HCT116 (cell line): ENCODE results near the gene DEF6. TPM values are rescaled to one million over a fixed set of nuclear protein-coding genes. Genes with fewer than 3 reads are reported as not detected.

Experiments
- ATAC-seq: fragments of 200-7000 bp; cut with Tn5 transposase; 2 replicates; pipeline ENCODE4 v1.9.1; 2020; ENCODE audit warnings: mild to moderate bottlenecking, moderate library complexity
- BruUV-seq: library from RNA; stranded (reverse); fragments of 400-500 nt; replicated peaks from 2 replicates; lab custom pipeline; 2021; lab: Mats Ljungman, UMichigan
- CTCF ChIA-PET: fragments of 300-600 bp; sonication (Branson Sonifier 250); formaldehyde crosslinking; loops from one replicate; lab custom pipeline; 2021; ENCODE audit warnings: antibody characterized with exemption; lab: Charles Lee
- POLR2A ChIA-PET: fragments of 300-600, 350-600 bp; sonication (Branson Sonifier 250); formaldehyde crosslinking; loops from one replicate; lab custom pipeline; 2021; ENCODE audit warnings: antibody characterized with exemption; lab: Charles Lee
- RAD21 ChIA-PET, 2 experiments: fragments of 300-600 bp; sonication (Branson Sonifier 250); formaldehyde crosslinking; loops; one replicate each; lab custom pipeline; 2023; ENCODE audit warnings: low total read pairs in 2 of 2; ENCODE audit not compliant: uncharacterized antibody in 2 of 2, unreplicated experiment in 2 of 2, low non-redundant PET in 1 of 2; lab: Charles Lee
- DNase-seq: peaks from one replicate; pipeline ENCODE4 v3.0.0-alpha.2; 2010; ENCODE audit warnings: low read depth, low spot score
- H2AFZ ChIP-seq: fragments of 200-600 bp; shearing (Covaris generic), sonication (generic); 2 replicates; pipeline ENCODE4 v1.6.1; 2017; ENCODE audit warnings: low read depth, mixed run types, mixed read lengths, antibody characterized with exemption, low read length; ENCODE audit not compliant: poor library complexity, severe bottlenecking
- H3K27ac ChIP-seq: 2 replicates; pipeline ENCODE4 v1.5.1; 2012; ENCODE audit warnings: low read depth, low read length
- H3K27me3 ChIP-seq: fragments of 200-600 bp; sonication (generic); 2 replicates; pipeline ENCODE4 v1.6.1; 2016; ENCODE audit warnings: mixed run types, low read length, mixed read lengths; ENCODE audit not compliant: insufficient read depth
- H3K36me3 ChIP-seq, 2 experiments: fragments of 200-500 bp in 1 of 2; fragments of 200-600 bp in 1 of 2; sonication (Bioruptor generic) in 1 of 2; sonication (generic) in 1 of 2; 2 replicates each; pipeline versions ENCODE4 v1.5.1 to v1.6.1; 2014 to 2016; ENCODE audit warnings: low read length in 2 of 2, inconsistent platforms in 1 of 2, mixed read lengths in 1 of 2, mixed run types in 1 of 2; ENCODE audit not compliant: insufficient read depth in 2 of 2, control insufficient read depth in 1 of 2
- H3K4me1 ChIP-seq, 2 experiments: fragments of 200-600 bp in 1 of 2; sonication (generic) in 1 of 2; 2 replicates each; pipeline versions ENCODE4 v1.5.1 to v1.6.1; 2012 to 2017; ENCODE audit warnings: low read length in 2 of 2, inconsistent platforms in 1 of 2, mild to moderate bottlenecking in 1 of 2, mixed read lengths in 1 of 2, mixed run types in 1 of 2, moderate library complexity in 1 of 2; ENCODE audit not compliant: insufficient read depth in 2 of 2, control insufficient read depth in 1 of 2
- H3K4me2 ChIP-seq: fragments of 200-600 bp; sonication (generic); 2 replicates; pipeline ENCODE4 v1.6.1; 2017; ENCODE audit warnings: mixed run types, low read length, mixed read lengths
- H3K4me3 ChIP-seq, 2 experiments: fragments of 200-600 bp in 1 of 2; sonication (generic) in 1 of 2; replicated peaks in 1 of 2; 2 replicates each; pipeline ENCODE4 v1.5.1; 2011 to 2016; ENCODE audit warnings: low read length in 2 of 2, control low read depth in 1 of 2, low read depth in 1 of 2, mild to moderate bottlenecking in 1 of 2, mixed read lengths in 1 of 2, mixed run types in 1 of 2
- H3K79me2 ChIP-seq: fragments of 200-600 bp; sonication (generic); 2 replicates; pipeline ENCODE4 v1.6.1; 2017; ENCODE audit warnings: mild to moderate bottlenecking, mixed run types, low read length, moderate library complexity, mixed read lengths; ENCODE audit not compliant: insufficient read depth
- H3K9ac ChIP-seq: fragments of 200-600 bp; sonication (generic); 2 replicates; pipeline ENCODE4 v1.6.1; 2016; ENCODE audit warnings: low read length, mixed read lengths
- H3K9me2 ChIP-seq: fragments of 200-600 bp; sonication (generic), shearing (Covaris generic); 2 replicates; pipeline ENCODE4 v1.6.1; 2017; ENCODE audit warnings: mixed run types, mild to moderate bottlenecking, moderate library complexity; ENCODE audit not compliant: insufficient read depth
- H3K9me3 ChIP-seq, 2 experiments: fragments of 200-500 bp in 1 of 2; fragments of 200-600 bp in 1 of 2; sonication (Bioruptor generic) in 1 of 2; sonication (generic) in 1 of 2; 2 replicates each; pipeline ENCODE4 v1.6.1; 2014 to 2017; ENCODE audit warnings: low read length in 2 of 2, mixed read lengths in 2 of 2, inconsistent platforms in 1 of 2, low read depth in 1 of 2, mild to moderate bottlenecking in 1 of 2, mixed run types in 1 of 2, moderate library complexity in 1 of 2; ENCODE audit not compliant: control insufficient read depth in 1 of 2, insufficient read depth in 1 of 2
- H4K20me1 ChIP-seq: fragments of 200-600 bp; sonication (generic), shearing (Covaris generic); 2 replicates; pipeline ENCODE4 v1.6.1; 2017; ENCODE audit warnings: mixed run types, mild to moderate bottlenecking, moderate library complexity; ENCODE audit not compliant: insufficient read depth
- CBX3 ChIP-seq: IDR thresholded peaks from 2 replicates; pipeline ENCODE4 v1.6.1; 2012; ENCODE audit warnings: low read depth
- EGR1 ChIP-seq: IDR thresholded peaks from 2 replicates; pipeline ENCODE4 v1.6.1; 2012; ENCODE audit warnings: low read depth
- EZH2 ChIP-seq: fragments of 200-600 bp; sonication (generic); IDR thresholded peaks from 2 replicates; pipeline ENCODE4 v1.6.1; 2017; ENCODE audit warnings: antibody characterized with exemption, mixed run types
- EZH2phosphoT487 ChIP-seq: fragments of 200-600 bp; IDR thresholded peaks from 2 replicates; pipeline ENCODE4 v1.6.1; 2018; ENCODE audit warnings: antibody characterized with exemption, borderline replicate concordance
- FOSL1 ChIP-seq: IDR thresholded peaks from 2 replicates; pipeline ENCODE4 v1.6.1; 2012; ENCODE audit warnings: low read depth
- JUND ChIP-seq: IDR thresholded peaks from 2 replicates; pipeline ENCODE4 v1.6.1; 2012
- POLR2A ChIP-seq: IDR thresholded peaks from 2 replicates; pipeline ENCODE4 v1.7.0; 2011; ENCODE audit warnings: borderline replicate concordance; ENCODE audit not compliant: insufficient read depth, insufficient read length; ENCODE audit errors: extremely low read depth
- POLR2AphosphoS5 ChIP-seq: IDR thresholded peaks from 2 replicates; pipeline ENCODE4 v1.6.1; 2011; ENCODE audit warnings: mild to moderate bottlenecking, low read depth, low read length, moderate library complexity
- SP1 ChIP-seq: IDR thresholded peaks from 2 replicates; pipeline ENCODE4 v1.6.1; 2012; ENCODE audit warnings: low read depth
- SRF ChIP-seq: IDR thresholded peaks from 2 replicates; pipeline ENCODE4 v1.6.1; 2012; ENCODE audit warnings: low read depth
- TCF7L2 ChIP-seq: IDR thresholded peaks from 2 replicates; pipeline ENCODE4 v1.7.0; 2011; ENCODE audit warnings: borderline replicate concordance, inconsistent platforms; ENCODE audit not compliant: insufficient read depth, insufficient read length; ENCODE audit errors: extremely low read depth
- ZFX ChIP-seq: fragments of 450-650 bp; IDR thresholded peaks from 2 replicates; pipeline ENCODE4 v1.6.1; 2017
- ZNF274 ChIP-seq: fragments of 200-500 bp; sonication (Bioruptor generic); IDR thresholded peaks from 2 replicates; pipeline ENCODE4 v1.6.1; 2014; ENCODE audit warnings: mild to moderate bottlenecking, low read depth, low read length, inconsistent platforms
- intact Hi-C: fragments of 100-400 bp; cut with micrococcal nuclease; formaldehyde crosslinking; loops from 2 replicates; pipeline ENCODE4 v1.10.0; 2022
- total RNA-seq: library from RNA; stranded (reverse); gene quantifications from one replicate; pipeline ENCODE4 v1.2.1, GENCODE V29; 2021; ENCODE audit not compliant: unreplicated experiment
- TF ChIP-seq, protein P1 (sequence below): IDR thresholded peaks from 2 replicates; pipeline ENCODE4 v1.6.1; 2011; ENCODE audit warnings: mild to moderate bottlenecking, low read length, moderate library complexity; ENCODE audit not compliant: insufficient replicate concordance; ENCODE audit errors: extremely low read depth
- TF ChIP-seq, protein P2 (sequence below), 3 experiments: fragments of 200-600 bp in 1 of 3; sonication (generic) in 1 of 3; IDR thresholded peaks in 2 of 3; conservative IDR thresholded peaks in 1 of 3; 2 replicates each; pipeline ENCODE4 v1.5.1; 2012 to 2017; ENCODE audit warnings: low read depth in 2 of 3, low read length in 2 of 3, antibody characterized with exemption in 1 of 3, borderline replicate concordance in 1 of 3, control low read depth in 1 of 3, mild to moderate bottlenecking in 1 of 3, mixed read lengths in 1 of 3, mixed run types in 1 of 3, moderate library complexity in 1 of 3; ENCODE audit not compliant: insufficient read depth in 1 of 3

The DEF6 gene
- total RNA-seq, 1 experiment from 2014 or later: 40.4 TPM

DNA sequence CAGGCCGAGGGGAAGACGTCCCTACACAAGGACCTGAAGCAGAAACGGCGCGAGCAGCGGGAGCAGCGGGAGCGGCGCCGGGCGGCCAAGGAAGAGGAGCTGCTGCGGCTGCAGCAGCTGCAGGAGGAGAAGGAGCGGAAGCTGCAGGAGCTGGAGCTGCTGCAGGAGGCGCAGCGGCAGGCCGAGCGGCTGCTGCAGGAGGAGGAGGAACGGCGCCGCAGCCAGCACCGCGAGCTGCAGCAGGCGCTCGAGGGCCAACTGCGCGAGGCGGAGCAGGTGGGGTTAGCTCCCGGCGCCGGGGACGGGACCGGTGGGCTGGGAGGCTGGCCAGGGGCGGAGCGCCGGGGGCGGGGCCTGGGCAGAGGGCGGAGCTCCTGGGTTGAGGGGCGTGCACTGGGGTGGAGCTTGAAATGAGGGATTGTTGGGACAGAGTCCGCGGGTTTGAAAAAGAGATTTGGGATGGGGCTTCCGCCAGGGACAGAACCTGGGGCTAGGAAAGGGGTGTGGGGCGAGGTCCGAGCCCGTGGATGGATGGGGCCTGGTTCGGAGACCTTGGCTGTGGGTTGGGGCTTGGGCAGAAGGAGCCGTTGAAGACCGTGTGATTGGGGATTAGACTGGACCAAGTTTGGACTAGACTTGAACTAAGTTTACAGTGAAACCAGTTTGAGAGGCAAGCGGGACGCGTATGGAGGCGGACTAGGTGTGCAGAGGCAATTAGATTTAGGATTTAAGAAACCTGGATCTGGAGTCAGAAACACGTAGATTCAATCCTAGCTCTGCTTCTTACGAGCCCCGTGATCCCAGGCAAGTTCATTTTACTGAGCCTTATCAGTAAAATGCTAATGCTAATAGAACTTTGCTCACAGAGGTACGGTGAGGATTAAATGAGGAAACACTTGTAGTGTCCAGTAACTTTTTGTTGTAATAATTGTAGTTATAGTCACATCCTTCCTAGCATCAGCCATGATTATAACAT lies 20.9 kb downstream of the DEF6 start:
- DNase-seq: no peak
- ChIA-PET POLR2A (no interaction called here), CTCF (no interaction called here)
- intact Hi-C loops: no loop called here
- no peak overlapping the region for H3K4me3 ChIP-seq
- H3K27me3 ChIP-seq: no peaks in the 10 kb centered on the region
- no peaks in the 10 kb centered on the region for H3K9me2 ChIP-seq
- H3K4me1 ChIP-seq: no peaks in the 10 kb centered on the region
- no peak overlapping the region for H3K9ac ChIP-seq
- H3K79me2 ChIP-seq: no peaks in the 10 kb centered on the region
- H3K36me3 ChIP-seq: peaks cover 10 to 11% of the 10 kb centered on the region in 2 experiments; a peak in 2 of 4 replicates
- BruUV-seq: no TSS peak
- TF ChIP-seq, protein P1, sequence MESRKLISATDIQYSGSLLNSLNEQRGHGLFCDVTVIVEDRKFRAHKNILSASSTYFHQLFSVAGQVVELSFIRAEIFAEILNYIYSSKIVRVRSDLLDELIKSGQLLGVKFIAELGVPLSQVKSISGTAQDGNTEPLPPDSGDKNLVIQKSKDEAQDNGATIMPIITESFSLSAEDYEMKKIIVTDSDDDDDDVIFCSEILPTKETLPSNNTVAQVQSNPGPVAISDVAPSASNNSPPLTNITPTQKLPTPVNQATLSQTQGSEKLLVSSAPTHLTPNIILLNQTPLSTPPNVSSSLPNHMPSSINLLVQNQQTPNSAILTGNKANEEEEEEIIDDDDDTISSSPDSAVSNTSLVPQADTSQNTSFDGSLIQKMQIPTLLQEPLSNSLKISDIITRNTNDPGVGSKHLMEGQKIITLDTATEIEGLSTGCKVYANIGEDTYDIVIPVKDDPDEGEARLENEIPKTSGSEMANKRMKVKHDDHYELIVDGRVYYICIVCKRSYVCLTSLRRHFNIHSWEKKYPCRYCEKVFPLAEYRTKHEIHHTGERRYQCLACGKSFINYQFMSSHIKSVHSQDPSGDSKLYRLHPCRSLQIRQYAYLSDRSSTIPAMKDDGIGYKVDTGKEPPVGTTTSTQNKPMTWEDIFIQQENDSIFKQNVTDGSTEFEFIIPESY: no peak
- TF ChIP-seq SRF: no peak
- no peak for TF ChIP-seq CBX3
- TF ChIP-seq, all 23 proteins: peak for 0
- ATAC-seq: peak; percentile 85
- no peak overlapping the region for H2AFZ ChIP-seq
- no peak overlapping the region for H3K4me2 ChIP-seq
- RAD21 ChIA-PET: no interaction called here
- H4K20me1 ChIP-seq: no peaks in the 10 kb centered on the region
- no peak overlapping the region for H3K27ac ChIP-seq
- no peaks in the 10 kb centered on the region for H3K9me3 ChIP-seq

DNA sequence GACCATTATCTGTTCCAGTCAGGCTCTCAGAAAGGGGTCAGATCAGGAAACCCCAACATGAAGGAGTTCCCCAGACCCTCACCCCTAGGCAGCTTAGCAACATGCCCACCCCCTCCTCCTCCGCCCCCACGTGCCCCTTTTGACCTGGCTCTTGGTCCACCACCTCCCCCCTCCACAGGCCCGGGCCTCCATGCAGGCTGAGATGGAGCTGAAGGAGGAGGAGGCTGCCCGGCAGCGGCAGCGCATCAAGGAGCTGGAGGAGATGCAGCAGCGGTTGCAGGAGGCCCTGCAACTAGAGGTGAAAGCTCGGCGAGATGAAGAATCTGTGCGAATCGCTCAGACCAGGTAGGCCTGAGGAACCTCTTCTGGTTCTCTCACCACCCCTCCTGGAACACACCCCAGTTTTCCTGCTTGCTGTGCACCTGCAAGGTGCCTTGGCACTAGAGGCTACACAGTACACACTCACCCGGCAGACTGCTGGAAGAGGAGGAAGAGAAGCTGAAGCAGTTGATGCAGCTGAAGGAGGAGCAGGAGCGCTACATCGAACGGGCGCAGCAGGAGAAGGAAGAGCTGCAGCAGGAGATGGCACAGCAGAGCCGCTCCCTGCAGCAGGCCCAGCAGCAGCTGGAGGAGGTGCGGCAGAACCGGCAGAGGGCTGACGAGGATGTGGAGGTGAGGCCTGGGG lies 21.9 kb downstream of the DEF6 start:
- ATAC-seq: no peak
- TF ChIP-seq ZFX (no peak), TCF7L2 (no peak), SRF (no peak), JUND (no peak), SP1 (no peak), POLR2A (no peak), EZH2 (no peak), ZNF274 (no peak), FOSL1 (no peak), POLR2AphosphoS5 (no peak), EGR1 (no peak), EZH2phosphoT487 (no peak)
- TF ChIP-seq, protein P2, sequence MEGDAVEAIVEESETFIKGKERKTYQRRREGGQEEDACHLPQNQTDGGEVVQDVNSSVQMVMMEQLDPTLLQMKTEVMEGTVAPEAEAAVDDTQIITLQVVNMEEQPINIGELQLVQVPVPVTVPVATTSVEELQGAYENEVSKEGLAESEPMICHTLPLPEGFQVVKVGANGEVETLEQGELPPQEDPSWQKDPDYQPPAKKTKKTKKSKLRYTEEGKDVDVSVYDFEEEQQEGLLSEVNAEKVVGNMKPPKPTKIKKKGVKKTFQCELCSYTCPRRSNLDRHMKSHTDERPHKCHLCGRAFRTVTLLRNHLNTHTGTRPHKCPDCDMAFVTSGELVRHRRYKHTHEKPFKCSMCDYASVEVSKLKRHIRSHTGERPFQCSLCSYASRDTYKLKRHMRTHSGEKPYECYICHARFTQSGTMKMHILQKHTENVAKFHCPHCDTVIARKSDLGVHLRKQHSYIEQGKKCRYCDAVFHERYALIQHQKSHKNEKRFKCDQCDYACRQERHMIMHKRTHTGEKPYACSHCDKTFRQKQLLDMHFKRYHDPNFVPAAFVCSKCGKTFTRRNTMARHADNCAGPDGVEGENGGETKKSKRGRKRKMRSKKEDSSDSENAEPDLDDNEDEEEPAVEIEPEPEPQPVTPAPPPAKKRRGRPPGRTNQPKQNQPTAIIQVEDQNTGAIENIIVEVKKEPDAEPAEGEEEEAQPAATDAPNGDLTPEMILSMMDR (IDR thresholded peaks at IDR 0.05 in 2 of 3, conservative IDR thresholded peaks at IDR 0.05 in 1 of 3; ENCODE audit: borderline replicate concordance in 1 of 3, insufficient read depth in 1 of 3, low read depth in 2 of 3, low read length in 2 of 3): no peak

More for the DNA sequence above, 21.9 kb downstream of the DEF6 start:
- no peaks in the 10 kb centered on the region for H3K27me3 ChIP-seq
- no TSS peak for BruUV-seq
- ChIA-PET POLR2A (no interaction called here), RAD21 (no interaction called here), CTCF (no interaction called here)
- no peaks in the 10 kb centered on the region for H3K9me2 ChIP-seq
- no peak overlapping the region for H3K9ac ChIP-seq
- no peaks in the 10 kb centered on the region for H3K79me2 ChIP-seq
- no peak overlapping the region for H2AFZ ChIP-seq
- H3K9me3 ChIP-seq: no peaks in the 10 kb centered on the region
- no peak for DNase-seq
- H3K27ac ChIP-seq: no peak overlapping the region
- H3K4me2 ChIP-seq: no peak overlapping the region
- no peaks in the 10 kb centered on the region for H4K20me1 ChIP-seq
- no peaks in the 10 kb centered on the region for H3K4me1 ChIP-seq
- H3K36me3 ChIP-seq: peaks cover 10 to 11% of the 10 kb centered on the region in 2 experiments; a peak in 2 of 4 replicates
- no peak overlapping the region for H3K4me3 ChIP-seq
- intact Hi-C loops: no loop called here
